ENCODE results near the gene NRBP1. TPM values are rescaled to one million over a fixed set of nuclear protein-coding genes. Genes with fewer than 3 reads are reported as not detected.

NRBP1 gene
- total and polyA plus RNA-seq, 9 of the 15 experiments (the other 6 are each of a cell fraction or from before 2014, with no cell fraction given), result 2.9 to 84.5 (median 36.9) TPM

GRCh38 chr2:27489498-27490397 is 61.3 kb downstream of the NRBP1 start, which contains the start of gene IFT172 (continued):
- TF ChIP-seq THAP12 (CRISPR knock-in tag; IDR thresholded peaks at IDR 0.05) (peak; percentile 10; the same call in 1 of the 2 replicates), XRCC3 (IDR thresholded peaks at IDR 0.05) (no peak), STAT5B (CRISPR knock-in tag; IDR thresholded peaks at IDR 0.05) (no peak), RNF2 (IDR thresholded peaks at IDR 0.05) (no peak), JUNB (CRISPR knock-in tag; conservative IDR thresholded peaks at IDR 0.05) (no peak), RFX7 (CRISPR knock-in tag; IDR thresholded peaks at IDR 0.05) (no peak), DMBX1 (CRISPR knock-in tag; IDR thresholded peaks at IDR 0.05; ENCODE audit: borderline replicate concordance) (peak; percentile 46; the same call in 1 of the 2 replicates), E4F1 (CRISPR knock-in tag; IDR thresholded peaks at IDR 0.05; ENCODE audit: borderline replicate concordance) (no peak), CHCHD3 (CRISPR knock-in tag; IDR thresholded peaks at IDR 0.05) (no peak), KAT7 (CRISPR knock-in tag; IDR thresholded peaks at IDR 0.05; ENCODE audit: borderline replicate concordance) (no peak; the same call in 1 of the 2 replicates), PRDM10 (IDR thresholded peaks at IDR 0.05; ENCODE audit: partially characterized antibody) (no peak)

All from K562 (cell line).